22Rv1 (cell line): ENCODE results near the gene PXMP4.
A peak's percentile ranks its signal among the peaks of the same experiment; 100 is the strongest.

Source experiments
- H3K27ac ChIP-seq: fragments of 450-650 bp; 2 replicates; pipeline ENCODE4 v1.5.1; 2017
- CTCF ChIP-seq: fragments of 450-650 bp; IDR thresholded peaks from 2 replicates; pipeline ENCODE4 v1.5.1; 2017; ENCODE audit warnings: mild to moderate bottlenecking
- ZFX ChIP-seq: fragments of 450-650 bp; IDR thresholded peaks from 2 replicates; pipeline ENCODE4 v1.6.1; 2017; ENCODE audit warnings: antibody characterized with exemption, borderline replicate concordance

The PXMP4 gene

GRCh38 chr20:33673410-33674293, 46.5 kb downstream of the PXMP4 start:
- peak overlapping the region; percentile 98 for H3K27ac ChIP-seq
- no peak for TF ChIP-seq ZFX
- TF ChIP-seq CTCF = no peak

GRCh38 chr20:33673114-33673409, 47.0 kb downstream of the PXMP4 start:
- H3K27ac ChIP-seq = peak overlapping the region; percentile 98
- TF ChIP-seq CTCF (no peak), ZFX (no peak)

GRCh38 chr20:33672426-33673113, 47.5 kb downstream of the PXMP4 start:
- peak overlapping the region; percentile 98 for H3K27ac ChIP-seq
- TF ChIP-seq ZFX (no peak), CTCF (no peak)

GRCh38 chr20:33671573-33672288, 48.4 kb downstream of the PXMP4 start:
- TF ChIP-seq CTCF (no peak), ZFX (no peak)
- peak overlapping the region; percentile 98 for H3K27ac ChIP-seq

- peak overlapping the region; percentile 98 for H3K27ac ChIP-seq
- TF ChIP-seq CTCF = no peak
- TF ChIP-seq ZFX = no peak
Measured at GRCh38 chr20:33670715-33671499, 49.2 kb downstream of the PXMP4 start.

GRCh38 chr20:33669873-33670640, 50.1 kb downstream of the PXMP4 start:
- H3K27ac ChIP-seq = peak overlapping the region; percentile 98
- TF ChIP-seq CTCF (no peak), ZFX (no peak)
